ENCODE results near the gene KRTAP10-5.
"Not testable (repeated sequence)": the region's sequence is repeated elsewhere in the genome, so short reads cannot be mapped to it uniquely, and the experiment has no call there.

The KRTAP10-5 gene

DNA sequence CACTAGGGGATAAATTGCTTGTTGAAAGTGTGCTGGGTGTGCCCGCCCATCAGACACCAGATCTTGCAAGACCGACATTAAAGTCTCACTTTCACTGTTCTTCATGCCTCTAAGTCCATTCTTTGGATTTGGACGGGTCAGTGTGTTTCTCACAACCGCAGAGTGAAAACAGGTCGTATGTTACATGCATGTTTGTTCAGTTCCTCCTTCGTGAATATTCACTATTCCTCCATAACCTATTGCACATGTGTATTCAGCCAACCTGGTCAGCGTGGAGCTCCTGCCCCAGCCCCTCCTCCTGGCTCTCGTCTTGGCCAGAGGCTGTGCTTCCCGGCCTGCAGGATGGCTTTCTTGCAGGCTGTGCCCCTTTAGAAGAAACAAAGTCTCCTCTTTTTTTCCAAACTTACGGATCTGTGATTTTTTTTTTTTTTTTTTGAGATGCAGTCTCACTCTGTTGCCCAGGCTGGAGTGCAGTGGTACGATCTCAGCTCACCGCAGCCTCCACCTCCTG is 14.1 kb upstream of the KRTAP10-5 start:
- Histone ChIP-seq H3K27me3 (ENCODE audit: low read depth, low read length) (no peaks in the 10 kb centered on the region), H3K79me2 (ENCODE audit: low read length) (no peaks in the 10 kb centered on the region), H3K27ac (ENCODE audit: low read length) (no peak overlapping the region), H3K4me3 (ENCODE audit: low read length) (no peak overlapping the region), H3K36me3 (replicated peaks; ENCODE audit: low read depth, low read length) (no peaks in the 10 kb centered on the region), H2AFZ (ENCODE audit: low read depth, low read length) (no peak overlapping the region), H3K9me3 (ENCODE audit: insufficient read depth, low read length) (no peaks in the 10 kb centered on the region), H3K4me2 (ENCODE audit: low read length) (no peak overlapping the region), H3K9ac (ENCODE audit: low read length) (no peak overlapping the region), H3K4me1 (ENCODE audit: low read length) (no peaks in the 10 kb centered on the region), H4K20me1 (ENCODE audit: insufficient read depth, low read length) (no peaks in the 10 kb centered on the region)
- no peak for TF ChIP-seq EZH2phosphoT487 (IDR thresholded peaks at IDR 0.05; ENCODE audit: low read depth)
- TF ChIP-seq, protein P1, sequence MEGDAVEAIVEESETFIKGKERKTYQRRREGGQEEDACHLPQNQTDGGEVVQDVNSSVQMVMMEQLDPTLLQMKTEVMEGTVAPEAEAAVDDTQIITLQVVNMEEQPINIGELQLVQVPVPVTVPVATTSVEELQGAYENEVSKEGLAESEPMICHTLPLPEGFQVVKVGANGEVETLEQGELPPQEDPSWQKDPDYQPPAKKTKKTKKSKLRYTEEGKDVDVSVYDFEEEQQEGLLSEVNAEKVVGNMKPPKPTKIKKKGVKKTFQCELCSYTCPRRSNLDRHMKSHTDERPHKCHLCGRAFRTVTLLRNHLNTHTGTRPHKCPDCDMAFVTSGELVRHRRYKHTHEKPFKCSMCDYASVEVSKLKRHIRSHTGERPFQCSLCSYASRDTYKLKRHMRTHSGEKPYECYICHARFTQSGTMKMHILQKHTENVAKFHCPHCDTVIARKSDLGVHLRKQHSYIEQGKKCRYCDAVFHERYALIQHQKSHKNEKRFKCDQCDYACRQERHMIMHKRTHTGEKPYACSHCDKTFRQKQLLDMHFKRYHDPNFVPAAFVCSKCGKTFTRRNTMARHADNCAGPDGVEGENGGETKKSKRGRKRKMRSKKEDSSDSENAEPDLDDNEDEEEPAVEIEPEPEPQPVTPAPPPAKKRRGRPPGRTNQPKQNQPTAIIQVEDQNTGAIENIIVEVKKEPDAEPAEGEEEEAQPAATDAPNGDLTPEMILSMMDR (IDR thresholded peaks at IDR 0.05; ENCODE audit: low read depth, low read length): no peak

DNA sequence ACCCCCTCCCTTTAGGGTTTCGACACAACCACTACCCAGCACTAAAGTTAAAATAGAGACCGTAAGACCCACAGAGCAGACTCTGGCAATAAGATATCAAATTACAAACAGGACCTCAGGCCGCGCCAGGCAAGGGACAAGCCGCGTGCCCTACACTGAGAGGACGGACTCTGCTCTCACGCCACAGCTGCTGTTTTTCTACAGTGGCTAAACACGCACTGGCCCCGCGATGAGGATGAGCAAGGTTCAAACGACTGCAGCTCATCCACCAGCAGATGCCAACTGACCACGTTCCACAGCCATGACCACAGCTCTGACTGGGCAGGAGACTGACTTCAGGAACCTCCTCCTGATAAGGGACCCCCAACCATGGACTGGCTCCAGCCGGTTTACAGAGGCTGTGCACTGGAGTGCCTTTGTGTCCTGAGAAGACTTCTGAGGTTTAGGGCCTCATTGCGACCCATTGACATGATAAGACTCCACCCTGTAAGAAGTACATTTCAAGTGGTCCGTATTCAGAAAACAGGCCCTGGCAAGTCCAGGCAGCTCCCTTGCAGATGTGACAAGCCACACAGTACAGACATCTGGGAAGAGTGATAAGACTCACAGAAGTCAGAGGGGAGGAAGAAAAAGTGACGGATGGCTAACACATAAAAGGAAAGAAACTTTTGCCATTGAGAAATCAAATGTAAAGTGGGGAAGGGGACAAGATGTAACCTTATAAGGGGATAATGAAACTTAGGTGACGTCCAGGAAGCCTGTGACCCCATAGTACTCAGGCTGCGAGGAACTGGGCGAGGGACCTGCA is 13.4 kb upstream of the KRTAP10-5 start:
- Histone ChIP-seq H3K36me3 (replicated peaks; ENCODE audit: low read depth, low read length) (no peaks in the 10 kb centered on the region), H3K27ac (ENCODE audit: low read length) (no peak overlapping the region), H3K4me2 (ENCODE audit: low read length) (no peak overlapping the region), H2AFZ (ENCODE audit: low read depth, low read length) (no peak overlapping the region), H3K9ac (ENCODE audit: low read length) (no peak overlapping the region), H3K4me1 (ENCODE audit: low read length) (no peaks in the 10 kb centered on the region), H3K27me3 (ENCODE audit: low read depth, low read length) (no peaks in the 10 kb centered on the region), H4K20me1 (ENCODE audit: insufficient read depth, low read length) (no peaks in the 10 kb centered on the region), H3K4me3 (ENCODE audit: low read length) (no peak overlapping the region), H3K9me3 (ENCODE audit: insufficient read depth, low read length) (no peaks in the 10 kb centered on the region), H3K79me2 (ENCODE audit: low read length) (no peaks in the 10 kb centered on the region)
- no peak for TF ChIP-seq EZH2phosphoT487 (IDR thresholded peaks at IDR 0.05; ENCODE audit: low read depth)
- TF ChIP-seq, protein P1 (IDR thresholded peaks at IDR 0.05; ENCODE audit: low read depth, low read length): no peak

DNA sequence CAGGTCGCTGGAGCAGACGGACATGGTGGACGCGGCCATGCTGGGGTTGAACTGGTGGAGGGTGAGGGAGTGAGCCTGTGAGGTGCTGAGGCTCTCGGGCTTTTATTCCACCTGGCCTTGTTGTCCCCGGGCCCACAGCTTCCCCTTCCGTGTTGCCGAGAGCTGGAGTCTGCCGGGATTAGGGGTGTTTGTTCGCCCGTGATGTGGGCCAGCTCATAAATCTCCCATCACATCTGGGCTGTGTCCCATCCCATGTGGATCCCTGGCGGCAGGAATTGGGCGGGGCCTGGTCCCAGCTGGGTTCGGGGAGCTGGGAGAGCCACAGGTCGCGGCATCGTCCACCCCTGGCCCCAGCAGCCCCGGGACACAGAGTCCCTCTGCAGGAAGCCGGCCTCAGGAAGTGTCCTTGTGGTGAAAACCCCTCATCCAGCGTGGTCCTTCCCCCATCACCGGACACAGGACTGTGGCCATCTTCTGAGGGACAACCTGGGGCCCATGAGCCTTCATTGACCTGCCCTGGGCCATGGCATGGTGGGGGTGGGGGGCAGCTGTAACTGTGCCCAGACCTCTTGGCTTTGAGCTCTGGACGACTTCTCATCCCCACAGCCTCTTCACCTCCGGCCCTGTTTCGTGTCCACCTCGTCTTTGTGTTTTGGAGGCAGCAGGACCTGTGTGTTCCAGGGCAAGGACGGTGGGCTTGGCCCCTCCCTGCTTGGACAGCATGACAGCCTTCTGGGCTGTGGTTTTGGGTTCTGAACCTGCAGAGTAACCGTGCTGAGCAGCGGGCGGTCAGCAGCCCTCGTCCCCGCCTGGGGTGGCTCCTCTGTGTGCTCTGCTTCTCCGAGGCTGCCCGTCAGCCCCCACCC is 12.3 kb upstream of the KRTAP10-5 start, which contains the start of gene KRTAP10-6:
TSS of gene KRTAP10-6 (minus strand) at position 60 of the 866 bp plus-strand sequence. CDS start at position 39, 21 bp downstream.
- Histone ChIP-seq H3K36me3 (replicated peaks; ENCODE audit: low read depth, low read length) (no peaks in the 10 kb centered on the region), H3K9ac (ENCODE audit: low read length) (no peak within 1 kb of the TSS), H2AFZ (ENCODE audit: low read depth, low read length) (no peak within 1 kb of the TSS), H3K4me3 (ENCODE audit: low read length) (no peak within 1 kb of the TSS), H4K20me1 (ENCODE audit: insufficient read depth, low read length) (no peaks in the 10 kb centered on the region), H3K9me3 (ENCODE audit: insufficient read depth, low read length) (no peaks in the 10 kb centered on the region), H3K27me3 (ENCODE audit: low read depth, low read length) (no peaks in the 10 kb centered on the region), H3K27ac (ENCODE audit: low read length) (no peak within 1 kb of the TSS), H3K4me2 (ENCODE audit: low read length) (no peak within 1 kb of the TSS), H3K4me1 (ENCODE audit: low read length) (no peaks in the 10 kb centered on the region), H3K79me2 (ENCODE audit: low read length) (no peaks in the 10 kb centered on the region)
- TF ChIP-seq, protein P1 (IDR thresholded peaks at IDR 0.05; ENCODE audit: low read depth, low read length): no peak
- no peak for TF ChIP-seq EZH2phosphoT487 (IDR thresholded peaks at IDR 0.05; ENCODE audit: low read depth)

DNA sequence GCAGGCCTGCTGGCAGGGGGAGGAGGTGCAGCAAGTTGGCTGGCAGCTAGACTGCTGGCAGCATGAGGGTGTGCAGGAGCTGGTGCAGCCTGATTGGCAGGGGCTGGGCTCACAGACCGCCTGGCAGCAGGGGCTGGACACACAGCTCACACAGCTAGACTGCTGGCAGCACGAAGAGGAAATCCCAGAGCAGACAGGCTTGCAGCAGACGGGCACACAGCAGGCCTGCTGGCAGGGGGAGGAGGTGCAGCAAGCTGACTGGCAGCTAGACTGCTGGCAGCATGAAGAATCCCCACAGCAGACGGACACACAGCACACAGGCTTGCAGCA is 11.4 kb upstream of the KRTAP10-5 start:
- H3K4me3 ChIP-seq (ENCODE audit: low read length); H2AFZ ChIP-seq (ENCODE audit: low read depth, low read length); H3K9ac ChIP-seq (ENCODE audit: low read length); H3K4me1 ChIP-seq (ENCODE audit: low read length); H3K4me2 ChIP-seq (ENCODE audit: low read length); H3K79me2 ChIP-seq (ENCODE audit: low read length); H3K9me3 ChIP-seq (ENCODE audit: insufficient read depth, low read length); H3K27ac ChIP-seq (ENCODE audit: low read length); H3K27me3 ChIP-seq (ENCODE audit: low read depth, low read length); H4K20me1 ChIP-seq (ENCODE audit: insufficient read depth, low read length); H3K36me3 ChIP-seq (replicated peaks; ENCODE audit: low read depth, low read length): not testable (repeated sequence)

DNA sequence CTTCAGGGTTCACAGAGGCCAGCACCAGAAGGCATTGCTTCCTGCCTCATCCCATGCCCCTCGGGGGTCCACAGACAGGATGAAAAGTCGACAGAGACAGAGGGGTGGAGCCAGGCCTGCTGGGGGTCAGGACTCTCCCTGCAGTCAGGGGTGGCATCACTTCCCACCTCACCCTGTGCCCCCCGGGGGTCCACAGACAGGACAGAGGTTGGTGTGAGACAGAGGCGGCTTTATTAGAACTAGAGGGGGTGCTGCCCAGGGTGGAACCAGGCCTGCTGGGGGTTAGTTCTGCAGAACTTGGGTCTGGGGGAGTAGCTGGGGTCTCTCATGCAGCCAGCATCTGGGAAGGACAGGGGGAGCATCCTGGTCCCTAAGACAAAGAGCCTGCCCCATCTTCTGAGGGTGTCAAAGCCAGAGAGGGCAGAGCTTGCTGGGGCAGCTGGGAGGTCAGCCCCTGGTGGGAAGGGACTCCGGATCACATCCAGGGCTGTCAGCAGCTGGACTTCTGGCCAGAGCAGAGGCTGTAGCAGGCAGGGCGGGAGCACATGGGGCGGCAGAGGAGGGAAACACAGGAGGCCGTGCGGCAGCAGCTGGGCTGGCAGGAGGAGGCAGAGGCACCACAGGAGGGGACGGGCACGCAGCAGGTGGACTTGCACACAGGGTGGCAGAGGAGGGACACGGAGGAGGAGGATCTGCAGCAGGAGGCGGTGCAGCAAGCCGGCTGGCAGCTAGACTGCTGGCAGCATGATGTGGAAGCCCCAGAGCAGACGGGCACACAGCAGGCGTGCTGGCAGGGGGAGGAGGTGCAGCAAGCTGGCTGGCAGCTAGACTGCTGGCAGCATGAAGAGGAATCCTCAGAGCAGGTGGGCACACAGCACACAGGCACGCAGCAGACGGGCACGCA is 10.7 kb upstream of the KRTAP10-5 start:
- H3K4me3 ChIP-seq (ENCODE audit: low read length); H3K27me3 ChIP-seq (ENCODE audit: low read depth, low read length); H3K27ac ChIP-seq (ENCODE audit: low read length); H3K36me3 ChIP-seq (replicated peaks; ENCODE audit: low read depth, low read length); H3K4me1 ChIP-seq (ENCODE audit: low read length); H3K9me3 ChIP-seq (ENCODE audit: insufficient read depth, low read length); H3K9ac ChIP-seq (ENCODE audit: low read length); H2AFZ ChIP-seq (ENCODE audit: low read depth, low read length); H4K20me1 ChIP-seq (ENCODE audit: insufficient read depth, low read length); H3K79me2 ChIP-seq (ENCODE audit: low read length); H3K4me2 ChIP-seq (ENCODE audit: low read length): not testable (repeated sequence)
